C4-2B (cell line): Measurements from ENCODE around the gene SLC39A3.

ENCODE experiments used
- ZFX ChIP-seq: fragments of 450-650 bp; IDR thresholded peaks from 2 replicates; pipeline ENCODE4 v1.6.1; 2017
- TF ChIP-seq, protein P1 (sequence below): fragments of 450-650 bp; conservative IDR thresholded peaks from 2 replicates; pipeline ENCODE4 v1.5.1; 2017; ENCODE audit warnings: mild to moderate bottlenecking

- TF ChIP-seq, protein P1, sequence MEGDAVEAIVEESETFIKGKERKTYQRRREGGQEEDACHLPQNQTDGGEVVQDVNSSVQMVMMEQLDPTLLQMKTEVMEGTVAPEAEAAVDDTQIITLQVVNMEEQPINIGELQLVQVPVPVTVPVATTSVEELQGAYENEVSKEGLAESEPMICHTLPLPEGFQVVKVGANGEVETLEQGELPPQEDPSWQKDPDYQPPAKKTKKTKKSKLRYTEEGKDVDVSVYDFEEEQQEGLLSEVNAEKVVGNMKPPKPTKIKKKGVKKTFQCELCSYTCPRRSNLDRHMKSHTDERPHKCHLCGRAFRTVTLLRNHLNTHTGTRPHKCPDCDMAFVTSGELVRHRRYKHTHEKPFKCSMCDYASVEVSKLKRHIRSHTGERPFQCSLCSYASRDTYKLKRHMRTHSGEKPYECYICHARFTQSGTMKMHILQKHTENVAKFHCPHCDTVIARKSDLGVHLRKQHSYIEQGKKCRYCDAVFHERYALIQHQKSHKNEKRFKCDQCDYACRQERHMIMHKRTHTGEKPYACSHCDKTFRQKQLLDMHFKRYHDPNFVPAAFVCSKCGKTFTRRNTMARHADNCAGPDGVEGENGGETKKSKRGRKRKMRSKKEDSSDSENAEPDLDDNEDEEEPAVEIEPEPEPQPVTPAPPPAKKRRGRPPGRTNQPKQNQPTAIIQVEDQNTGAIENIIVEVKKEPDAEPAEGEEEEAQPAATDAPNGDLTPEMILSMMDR, result no peak
- no peak for TF ChIP-seq ZFX
Observed at GRCh38 chr19:2726904-2727639, 12.7 kb downstream of the SLC39A3 start.
